Endothelial cell of umbilical vein (primary cell): Measurements from ENCODE around the gene NBPF6.
"Not testable (repeated sequence)": the region's sequence is repeated elsewhere in the genome, so short reads cannot be mapped to it uniquely, and the experiment has no call there.

Experiments
- CTCF ChIP-seq, 2 donors: IDR thresholded peaks; 1 replicate in 1 of 2; 2 replicates in 1 of 2; pipeline ENCODE4 v1.5.1; 2011; ENCODE audit warnings: low read length in 2 of 2, mild to moderate bottlenecking in 2 of 2, moderate library complexity in 2 of 2, control low read depth in 1 of 2, inconsistent platforms in 1 of 2, low read depth in 1 of 2; ENCODE audit not compliant: insufficient read depth in 1 of 2; ENCODE audit errors: extremely low read depth in 1 of 2
- EZH2 ChIP-seq: IDR thresholded peaks from 2 replicates; pipeline ENCODE4 v1.6.1; 2012; ENCODE audit warnings: borderline replicate concordance, low read depth, mild to moderate bottlenecking, moderate library complexity, low read length, inconsistent platforms; ENCODE audit not compliant: severe bottlenecking
- FOS ChIP-seq: IDR thresholded peaks from 2 replicates; pipeline ENCODE4 v1.6.1; 2011; ENCODE audit warnings: mild to moderate bottlenecking, low read length, moderate library complexity, borderline replicate concordance; ENCODE audit not compliant: insufficient read depth
- GATA2 ChIP-seq: IDR thresholded peaks from 2 replicates; pipeline ENCODE4 v1.7.0; 2011; ENCODE audit warnings: low read depth, mild to moderate bottlenecking, moderate library complexity, mixed read lengths, low read length; ENCODE audit not compliant: insufficient read length, insufficient read depth

GRCh38 chr1:108426877-108427276 is 23.3 kb upstream of the NBPF6 start:
- not testable (repeated sequence) for TF ChIP-seq CTCF (IDR thresholded peaks at IDR 0.05; ENCODE audit: extremely low read depth in 1 of 2, insufficient read depth in 1 of 2, low read depth in 1 of 2, low read length in 2 of 2); FOS; GATA2; EZH2
